HG03442 (cell line): ENCODE results near the gene FAM234A.

Experiments
- ATAC-seq: cut with Tn5 transposase; IDR thresholded peaks from one replicate; pipeline ENCODE4 v1.9.1; 2021; ENCODE audit warnings: mild to moderate bottlenecking, moderate library complexity; ENCODE audit not compliant: unreplicated experiment

The FAM234A gene

DNA sequence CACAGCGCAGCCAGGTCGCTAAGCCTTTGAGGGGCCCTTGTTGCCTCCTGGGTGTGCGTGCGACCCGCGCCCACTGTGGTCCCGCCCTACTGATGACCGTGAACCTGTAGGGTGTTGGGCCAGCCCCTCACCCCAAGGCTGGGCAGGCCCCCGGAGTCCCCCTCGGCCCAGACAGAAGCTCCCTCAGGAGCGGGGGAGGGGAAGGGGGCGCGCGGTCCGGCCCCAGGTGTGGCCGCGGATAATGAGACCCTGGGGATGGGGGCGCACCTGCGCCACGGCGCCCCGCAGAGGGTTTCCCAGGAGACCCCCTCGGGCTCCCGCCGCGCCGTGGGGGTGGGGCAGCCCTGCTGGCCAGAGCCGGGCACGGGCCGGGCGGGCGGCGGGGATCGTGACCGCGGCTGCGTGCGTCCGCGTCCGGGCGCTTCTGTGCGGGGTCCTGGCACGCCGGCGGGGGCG lies 45.4 kb downstream of the FAM234A start:
- no peak for ATAC-seq

DNA sequence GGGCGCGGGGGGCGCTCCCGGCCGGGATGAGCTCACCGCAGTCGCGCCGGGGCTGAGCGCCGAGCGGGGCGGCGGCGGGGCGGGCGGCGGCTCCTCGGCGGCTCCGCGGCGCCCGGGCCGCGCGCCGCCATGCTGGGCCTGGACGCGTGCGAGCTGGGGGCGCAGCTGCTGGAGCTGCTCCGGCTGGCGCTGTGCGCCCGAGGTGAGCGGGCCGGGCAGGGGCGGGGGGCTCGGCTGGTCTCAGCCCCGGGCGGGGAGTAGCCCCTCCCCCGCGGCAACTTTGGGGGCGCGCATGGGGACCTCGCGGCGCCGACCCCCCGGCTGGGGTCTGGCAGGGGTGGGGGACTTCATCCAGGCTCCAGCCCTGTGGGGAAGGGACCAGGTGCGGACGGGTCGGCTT lies 45.9 kb downstream of the FAM234A start, which contains the start of gene ARHGDIG:
ARHGDIG (plus strand) TSS at position 40 of the 400 bp plus-strand sequence; CDS start at position 130, 90 bp downstream.
- ATAC-seq = no peak

DNA sequence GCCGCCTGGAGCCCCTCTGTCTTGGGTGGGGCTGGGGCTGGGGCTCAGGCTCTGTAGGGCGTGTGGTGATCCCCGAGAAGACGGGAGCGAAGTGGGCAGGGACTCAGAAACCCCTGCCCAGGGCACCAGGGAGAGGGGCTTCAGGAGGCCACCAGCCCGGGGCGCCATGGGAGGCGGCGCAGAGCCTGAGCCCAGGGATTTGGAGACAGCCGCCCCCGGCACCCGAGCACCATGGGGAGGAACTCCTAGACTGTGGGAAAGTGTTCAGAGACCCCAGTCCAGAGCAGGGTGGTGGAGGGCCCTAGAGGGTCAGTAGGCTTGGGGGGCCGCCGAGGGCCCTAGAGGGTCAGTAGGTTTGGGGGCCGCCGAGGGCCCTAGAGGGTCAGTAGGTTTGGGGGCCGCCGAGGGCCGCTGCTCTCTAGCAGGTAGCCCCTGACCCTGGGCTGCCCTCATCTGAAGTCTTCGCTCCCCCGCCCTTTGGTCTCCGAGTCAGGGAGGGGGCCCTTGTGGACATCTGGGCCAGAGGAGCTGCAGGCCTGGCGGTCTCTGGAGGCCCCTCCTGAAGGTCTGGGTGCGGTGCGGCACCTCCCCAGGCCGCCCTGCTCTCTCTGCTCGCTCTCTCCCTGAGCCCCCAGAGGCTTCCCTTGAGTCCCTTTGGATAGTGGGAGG lies 46.5 kb downstream of the FAM234A start:
- ATAC-seq = no peak

DNA sequence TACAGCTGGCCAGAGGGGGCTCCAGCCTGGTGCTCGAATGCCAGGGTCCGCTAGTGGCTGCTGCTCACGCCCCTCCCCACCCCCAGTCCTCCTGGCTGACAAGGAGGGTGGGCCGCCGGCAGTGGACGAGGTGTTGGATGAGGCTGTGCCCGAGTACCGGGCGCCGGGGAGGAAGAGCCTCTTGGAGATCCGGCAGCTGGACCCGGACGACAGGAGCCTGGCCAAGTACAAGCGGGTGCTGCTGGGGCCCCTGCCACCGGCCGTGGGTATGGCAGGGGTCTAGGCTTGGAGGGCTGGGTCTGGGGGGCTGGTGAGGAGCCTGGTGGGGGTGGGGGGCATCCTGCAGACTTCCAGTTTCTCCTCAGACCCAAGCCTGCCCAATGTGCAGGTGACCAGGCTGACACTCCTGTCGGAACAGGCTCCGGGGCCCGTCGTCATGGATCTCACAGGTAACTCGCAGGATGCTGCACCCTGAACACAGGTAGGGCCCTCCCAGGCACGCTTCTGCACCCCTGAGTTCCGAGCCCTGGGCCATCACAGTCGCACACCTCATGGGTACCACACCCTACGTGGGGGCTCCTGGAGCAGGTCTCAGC lies 47.1 kb downstream of the FAM234A start:
- no peak for ATAC-seq

DNA sequence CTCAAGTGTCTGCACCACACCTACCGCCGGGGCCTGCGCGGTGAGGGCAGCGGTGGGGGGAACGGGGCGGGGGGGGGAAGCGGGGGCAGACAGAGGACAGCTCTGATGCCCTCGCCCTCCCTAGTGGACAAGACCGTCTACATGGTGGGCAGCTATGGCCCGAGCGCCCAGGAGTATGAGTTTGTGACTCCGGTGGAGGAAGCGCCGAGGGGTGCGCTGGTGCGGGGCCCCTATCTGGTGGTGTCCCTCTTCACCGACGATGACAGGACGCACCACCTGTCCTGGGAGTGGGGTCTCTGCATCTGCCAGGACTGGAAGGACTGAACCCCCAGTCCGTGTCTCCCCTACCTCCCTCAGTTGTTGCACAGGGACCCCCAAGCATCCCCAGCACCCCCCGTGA lies 47.9 kb downstream of the FAM234A start:
- ATAC-seq = no peak

DNA sequence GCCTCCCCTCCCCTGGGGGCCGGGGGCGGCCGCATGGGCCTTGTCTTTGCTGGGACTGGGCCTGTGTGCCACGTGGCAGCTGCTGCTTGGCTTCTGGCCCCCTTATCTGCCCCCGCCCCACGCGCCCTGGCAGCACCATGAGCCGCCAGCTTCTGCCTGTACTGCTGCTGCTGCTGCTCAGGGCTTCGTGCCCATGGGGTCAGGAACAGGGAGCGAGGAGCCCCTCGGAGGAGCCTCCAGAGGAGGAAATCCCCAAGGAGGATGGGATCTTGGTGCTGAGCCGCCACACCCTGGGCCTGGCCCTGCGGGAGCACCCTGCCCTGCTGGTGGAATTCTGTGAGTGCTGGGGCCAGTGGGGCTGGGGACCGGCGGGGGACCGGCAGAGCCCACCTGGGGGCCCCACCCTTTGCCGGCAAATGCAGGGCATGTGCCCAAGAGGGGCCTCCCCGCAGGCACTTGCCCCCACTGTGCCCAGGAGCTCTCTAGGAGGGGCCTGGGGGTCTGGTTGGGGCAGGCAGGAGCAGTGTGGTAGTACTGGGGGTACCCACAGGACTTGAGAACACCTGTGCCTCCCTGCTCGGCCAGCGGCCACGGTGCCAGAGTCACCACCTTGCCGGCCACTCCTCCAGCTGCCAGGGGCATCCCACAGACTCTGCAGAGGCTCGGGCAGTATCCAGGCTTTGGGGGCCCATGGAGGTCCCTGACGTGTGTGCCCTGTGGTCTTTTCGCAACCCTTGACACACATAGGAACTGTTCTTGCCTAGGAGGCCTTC lies 48.6 kb downstream of the FAM234A start, which contains the start of gene PDIA2:
PDIA2 (plus strand) TSS at position 132 of the 773 bp plus-strand sequence; CDS start at position 138, 6 bp downstream.
- ATAC-seq = no peak

DNA sequence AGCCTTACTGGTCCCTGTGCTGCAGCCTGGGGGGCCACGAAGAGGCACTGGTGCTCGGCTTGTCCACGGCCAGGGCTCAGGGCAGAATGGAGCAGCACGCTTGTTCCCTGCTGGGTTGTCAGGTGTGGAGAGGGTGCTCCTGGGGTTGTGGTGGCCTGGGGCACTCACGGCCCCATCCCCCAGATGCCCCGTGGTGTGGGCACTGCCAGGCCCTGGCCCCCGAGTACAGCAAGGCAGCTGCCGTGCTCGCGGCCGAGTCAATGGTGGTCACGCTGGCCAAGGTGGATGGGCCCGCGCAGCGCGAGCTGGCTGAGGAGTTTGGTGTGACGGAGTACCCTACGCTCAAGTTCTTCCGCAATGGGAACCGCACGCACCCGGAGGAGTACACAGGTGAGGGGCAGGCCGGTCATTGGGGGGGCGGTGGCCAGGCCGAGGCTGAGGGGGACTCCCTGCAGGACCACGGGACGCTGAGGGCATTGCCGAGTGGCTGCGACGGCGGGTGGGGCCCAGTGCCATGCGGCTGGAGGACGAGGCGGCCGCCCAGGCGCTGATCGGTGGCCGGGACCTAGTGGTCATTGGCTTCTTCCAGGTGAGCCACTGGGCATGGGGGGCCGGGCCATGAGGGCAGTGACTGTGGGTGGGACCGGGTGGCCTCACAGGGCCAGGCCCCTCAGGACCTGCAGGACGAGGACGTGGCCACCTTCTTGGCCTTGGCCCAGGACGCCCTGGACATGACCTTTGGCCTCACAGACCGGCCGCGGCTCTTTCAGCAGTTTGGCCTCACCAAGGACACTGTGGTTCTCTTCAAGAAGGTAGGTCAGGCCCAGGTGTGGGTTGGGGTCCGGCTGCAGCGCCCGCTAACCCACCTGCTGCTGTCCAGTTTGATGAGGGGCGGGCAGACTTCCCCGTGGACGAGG lies 49.8 kb downstream of the FAM234A start:
- ATAC-seq = no peak

DNA sequence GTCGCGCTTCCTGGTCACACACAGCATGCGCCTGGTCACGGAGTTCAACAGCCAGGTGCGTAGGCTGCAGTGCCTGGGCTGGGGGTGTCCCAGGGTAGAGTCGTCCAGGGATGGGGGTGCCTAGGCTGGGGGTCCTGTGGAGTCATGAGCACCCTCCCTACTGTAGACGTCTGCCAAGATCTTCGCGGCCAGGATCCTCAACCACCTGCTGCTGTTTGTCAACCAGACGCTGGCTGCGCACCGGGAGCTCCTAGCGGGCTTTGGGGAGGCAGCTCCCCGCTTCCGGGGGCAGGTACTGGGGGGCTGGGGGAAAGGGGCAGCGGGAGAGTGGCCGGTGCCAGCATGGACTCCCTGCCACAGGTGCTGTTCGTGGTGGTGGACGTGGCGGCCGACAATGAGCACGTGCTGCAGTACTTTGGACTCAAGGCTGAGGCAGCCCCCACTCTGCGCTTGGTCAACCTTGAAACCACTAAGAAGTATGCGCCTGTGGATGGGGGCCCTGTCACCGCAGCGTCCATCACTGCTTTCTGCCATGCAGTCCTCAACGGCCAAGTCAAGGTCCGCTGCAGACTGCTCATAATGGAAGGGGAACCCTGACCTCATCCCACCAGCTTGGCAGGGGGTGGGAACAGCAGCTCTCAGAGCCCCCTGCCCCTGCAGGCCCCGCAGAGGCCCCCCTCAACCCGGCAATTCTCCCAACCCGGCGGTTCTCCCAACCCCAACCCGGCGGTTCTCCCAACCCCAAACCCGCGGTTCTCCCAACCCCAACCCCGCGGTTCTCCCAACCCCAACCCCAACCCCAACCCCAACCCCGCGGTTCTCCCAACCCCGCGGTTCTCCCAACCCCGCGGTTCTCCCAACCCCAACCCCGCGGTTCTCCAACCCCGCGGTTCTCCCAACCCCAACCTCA lies 50.8 kb downstream of the FAM234A start:
- no peak for ATAC-seq

DNA sequence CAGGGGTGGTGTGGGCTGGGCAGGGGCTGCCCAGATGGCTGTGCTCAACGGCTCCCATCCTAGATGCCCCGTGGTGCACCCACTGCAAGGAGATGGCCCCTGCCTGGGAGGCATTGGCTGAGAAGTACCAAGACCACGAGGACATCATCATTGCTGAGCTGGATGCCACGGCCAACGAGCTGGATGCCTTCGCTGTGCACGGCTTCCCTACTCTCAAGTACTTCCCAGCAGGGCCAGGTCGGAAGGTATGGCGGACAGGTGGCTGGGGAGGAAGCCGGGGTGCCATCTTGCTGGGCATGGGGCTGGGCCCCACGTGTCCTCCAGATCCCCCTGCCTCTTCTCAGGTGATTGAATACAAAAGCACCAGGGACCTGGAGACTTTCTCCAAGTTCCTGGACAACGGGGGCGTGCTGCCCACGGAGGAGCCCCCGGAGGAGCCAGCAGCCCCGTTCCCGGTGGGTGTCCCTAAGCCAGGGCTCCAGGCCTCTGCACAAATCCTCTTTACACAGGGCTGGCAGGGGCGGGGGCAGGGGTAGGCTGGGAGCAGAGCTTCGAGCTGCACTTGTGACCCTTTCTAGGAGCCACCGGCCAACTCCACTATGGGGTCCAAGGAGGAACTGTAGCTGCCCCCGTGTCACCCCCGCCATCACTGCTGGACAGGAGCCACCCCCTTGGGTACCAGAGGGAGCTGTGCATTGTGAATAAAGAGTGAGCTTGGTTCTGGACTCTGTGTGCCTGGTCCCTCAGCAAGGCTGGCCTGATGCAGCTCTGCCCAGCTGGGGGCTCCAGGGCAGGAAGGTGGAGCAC lies 52.1 kb downstream of the FAM234A start:
- no peak for ATAC-seq

DNA sequence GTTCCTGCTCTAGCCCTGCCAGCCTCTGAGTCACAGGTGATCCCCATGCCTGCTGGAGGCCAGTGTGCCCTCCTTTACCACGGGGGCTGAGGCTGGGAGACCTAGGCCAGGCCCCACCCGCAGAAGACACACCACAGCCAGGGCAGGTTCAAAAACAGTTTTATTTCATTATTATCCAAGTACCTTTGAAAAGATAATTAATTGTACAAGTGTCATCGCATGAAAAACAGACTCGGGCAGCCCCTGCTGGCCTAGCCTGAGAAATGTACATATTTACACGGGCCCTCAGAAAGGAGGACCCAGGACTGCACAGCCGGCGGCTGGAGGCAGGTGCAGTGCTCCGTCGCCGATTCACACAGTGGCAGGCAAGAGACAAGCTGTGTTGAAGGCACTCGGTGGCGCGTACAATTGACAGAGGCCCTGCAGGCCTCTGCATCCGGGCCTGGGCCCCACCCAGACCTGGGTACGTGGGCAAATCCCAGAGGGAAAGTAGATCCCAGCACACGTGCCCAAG lies 52.7 kb downstream of the FAM234A start:
- ATAC-seq = no peak

DNA sequence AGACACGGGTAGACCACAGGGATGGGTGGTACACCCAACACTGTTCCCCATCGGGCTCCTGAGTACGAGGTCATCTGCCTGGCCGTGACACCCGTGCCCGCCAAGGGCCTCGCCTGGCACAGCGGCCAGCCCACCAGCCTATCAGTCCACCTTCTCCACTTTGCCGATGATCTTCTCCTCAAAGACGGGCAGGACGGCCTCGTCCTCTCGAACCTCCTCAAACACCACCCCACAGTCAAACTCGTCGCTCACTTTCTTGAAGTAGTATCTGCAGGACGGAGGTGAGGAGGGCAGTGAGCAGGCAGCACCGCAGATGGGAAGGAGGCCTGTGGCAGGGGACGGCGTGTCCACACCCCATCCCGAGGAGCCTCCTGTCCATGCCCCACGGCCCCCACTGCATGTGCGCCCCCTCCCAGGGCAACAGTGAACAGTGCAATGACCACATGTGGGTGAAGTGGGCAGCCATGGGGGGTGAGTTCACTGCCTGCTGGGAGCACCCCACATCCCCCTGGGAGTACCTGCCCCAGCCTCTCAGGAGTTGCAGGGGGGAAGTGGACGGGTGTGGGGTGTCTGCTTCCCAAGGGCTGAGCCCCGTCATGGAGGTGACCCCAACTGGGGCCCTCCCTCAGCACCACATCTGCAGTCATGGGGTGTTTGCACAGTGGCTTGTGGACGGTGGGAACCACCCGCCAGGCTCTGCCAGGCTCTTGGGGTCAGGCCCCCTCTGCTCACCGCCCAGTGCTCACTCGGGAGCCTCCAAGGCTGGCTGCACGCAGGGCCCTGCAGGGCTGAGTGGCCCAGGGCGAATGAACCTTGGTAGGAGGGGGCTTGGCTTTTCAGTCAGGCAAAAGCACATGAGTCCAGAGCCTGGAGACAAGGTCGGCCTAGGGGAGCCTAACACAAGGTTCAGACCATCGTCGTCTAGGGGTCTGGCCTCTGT lies 53.6 kb downstream of the FAM234A start:
- no peak for ATAC-seq

DNA sequence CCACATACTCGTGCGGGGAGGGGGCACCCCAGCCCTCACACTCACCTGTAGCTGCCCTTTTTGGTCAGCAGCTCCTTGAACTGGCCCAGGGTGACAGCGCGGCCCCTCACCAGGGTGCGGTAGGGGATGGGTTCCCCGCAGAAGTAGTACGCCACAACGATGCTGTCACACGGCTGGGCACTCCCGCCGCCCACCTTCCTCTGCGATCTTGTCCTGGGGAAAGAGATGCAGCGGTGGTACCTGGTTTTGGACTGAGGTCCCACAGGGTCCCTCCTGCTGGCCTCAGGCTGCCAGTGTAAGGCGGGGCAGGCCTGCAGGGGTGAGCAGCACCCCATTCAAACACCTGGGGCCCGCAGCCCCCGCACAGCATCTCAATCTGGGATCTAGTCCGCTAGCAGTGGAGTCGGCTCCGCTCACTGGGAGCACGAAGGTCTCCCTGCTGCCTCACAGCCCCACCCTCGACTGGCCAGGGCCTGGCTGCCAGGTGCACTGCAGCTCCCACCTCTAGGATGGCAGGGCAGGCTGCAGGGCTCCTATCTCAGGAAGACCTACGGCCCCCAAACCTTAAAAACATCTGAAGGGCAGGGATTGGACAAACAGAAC lies 54.9 kb downstream of the FAM234A start:
- no peak for ATAC-seq

DNA sequence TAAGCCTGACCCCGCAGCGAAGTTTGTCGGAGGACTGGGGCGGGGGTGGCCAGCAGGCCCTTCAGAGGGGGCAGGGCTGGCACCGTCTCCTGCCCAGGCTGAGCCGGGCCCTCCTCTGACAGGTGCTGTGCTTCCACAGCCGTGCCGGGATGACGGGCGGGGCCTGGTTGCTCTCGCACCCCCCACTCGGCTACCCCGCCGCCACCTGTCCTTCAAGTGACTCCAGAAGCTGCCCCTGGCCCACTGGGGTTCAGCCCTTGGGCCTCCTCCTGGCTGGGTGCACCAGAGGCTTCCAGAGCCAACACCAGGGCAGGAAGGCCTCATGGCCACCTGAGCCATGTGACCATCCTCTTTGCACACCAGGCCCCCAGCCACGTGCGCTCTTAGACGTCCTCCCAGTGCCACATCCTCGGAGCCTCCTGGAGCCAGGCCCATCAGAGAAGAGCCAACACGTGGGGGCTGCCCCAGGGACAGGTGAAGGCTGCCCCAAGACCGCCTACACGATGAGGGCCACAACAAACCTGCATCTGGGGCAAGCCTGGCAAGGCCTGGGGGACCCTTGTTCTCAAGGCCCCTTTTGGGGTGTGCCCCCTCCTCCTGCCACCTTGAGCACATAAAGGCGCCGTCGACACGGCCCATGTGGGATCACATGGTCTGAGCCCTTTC lies 55.5 kb downstream of the FAM234A start:
- ATAC-seq = no peak

DNA sequence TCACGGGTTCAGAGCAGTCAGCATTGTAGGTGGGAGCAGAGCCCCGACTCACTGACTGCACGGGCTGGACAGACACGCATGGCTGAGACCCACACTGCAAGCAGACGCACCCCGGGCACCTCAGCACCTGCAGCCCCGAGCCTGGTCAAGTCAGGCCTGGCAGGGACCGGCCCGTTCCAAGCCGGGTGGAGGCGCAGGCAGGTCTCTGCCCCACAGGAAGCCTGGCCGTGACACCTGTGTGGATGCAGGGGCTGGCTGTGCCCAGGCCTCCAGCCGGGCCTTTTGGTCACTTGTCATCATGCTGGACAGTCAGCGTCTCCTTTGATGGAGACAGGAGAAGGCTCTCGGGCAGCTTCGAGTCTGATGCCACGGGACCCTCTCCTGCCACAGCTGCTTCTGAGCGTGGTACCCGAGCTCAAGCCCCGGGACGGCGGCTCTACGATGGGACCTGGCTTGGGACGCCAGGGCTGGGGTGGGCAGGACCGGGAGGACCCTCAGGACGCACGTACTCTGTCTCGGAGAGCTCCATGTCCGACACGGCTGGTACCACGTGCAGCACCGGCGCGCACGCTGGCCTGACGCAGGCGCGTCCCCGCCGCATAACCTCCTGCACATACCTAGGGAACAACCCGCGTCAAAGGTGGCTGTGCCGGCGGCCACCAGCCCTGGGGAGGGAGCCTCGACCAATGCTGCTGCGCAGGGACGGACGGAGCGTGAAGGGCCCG lies 56.2 kb downstream of the FAM234A start:
- no peak for ATAC-seq

DNA sequence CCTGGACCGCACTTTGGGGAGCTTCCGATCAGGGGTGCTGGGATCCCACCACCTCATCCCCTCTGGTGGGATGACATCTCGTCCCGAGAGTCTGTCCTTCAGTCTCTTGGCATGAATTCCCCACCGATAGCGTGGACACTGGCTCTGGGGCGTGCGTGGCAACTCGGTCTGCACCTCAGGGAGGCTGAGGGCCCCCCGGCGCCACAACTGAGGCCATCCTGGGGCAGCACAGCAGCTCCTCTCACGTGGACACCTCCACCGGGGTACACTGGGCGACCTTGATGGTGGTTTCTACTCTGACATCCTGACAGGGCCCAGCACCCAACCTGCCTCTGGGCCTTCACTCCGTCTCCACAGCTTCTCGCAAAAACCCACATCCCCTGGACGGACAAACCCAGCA lies 56.9 kb downstream of the FAM234A start:
- no peak for ATAC-seq
